NOMO-1 (cell line): ENCODE results near the gene DKK1.
"Not testable (repeated sequence)": the region's sequence is repeated elsewhere in the genome, so short reads cannot be mapped to it uniquely, and the experiment has no call there.

ENCODE experiments used
- DNase-seq, 2 experiments: peaks; one replicate each; lab custom pipeline; 2025; ENCODE audit not compliant: unreplicated experiment in 2 of 2; lab: John Stamatoyannopoulos, UW

DKK1 gene

GRCh38 chr10:52365547-52366432, 51.7 kb downstream of the DKK1 start:
- not testable (repeated sequence) for DNase-seq
